Posterior cingulate gyrus (tissue), 11 donors: ENCODE measurements around the gene RGMA.

Source experiments
- DNase-seq, 10 donors: peaks; one replicate each; pipeline versions ENCODE4 v3.0.0 to v3.0.0-alpha.2; 2020 to 2021; ENCODE audit warnings: mixed read lengths in 3 of 10
- intact Hi-C: fragments of 100-400 bp; cut with DNase I; formaldehyde crosslinking; loops from one replicate; pipeline ENCODE4 v1.15.1; 2023

RGMA gene

DNA sequence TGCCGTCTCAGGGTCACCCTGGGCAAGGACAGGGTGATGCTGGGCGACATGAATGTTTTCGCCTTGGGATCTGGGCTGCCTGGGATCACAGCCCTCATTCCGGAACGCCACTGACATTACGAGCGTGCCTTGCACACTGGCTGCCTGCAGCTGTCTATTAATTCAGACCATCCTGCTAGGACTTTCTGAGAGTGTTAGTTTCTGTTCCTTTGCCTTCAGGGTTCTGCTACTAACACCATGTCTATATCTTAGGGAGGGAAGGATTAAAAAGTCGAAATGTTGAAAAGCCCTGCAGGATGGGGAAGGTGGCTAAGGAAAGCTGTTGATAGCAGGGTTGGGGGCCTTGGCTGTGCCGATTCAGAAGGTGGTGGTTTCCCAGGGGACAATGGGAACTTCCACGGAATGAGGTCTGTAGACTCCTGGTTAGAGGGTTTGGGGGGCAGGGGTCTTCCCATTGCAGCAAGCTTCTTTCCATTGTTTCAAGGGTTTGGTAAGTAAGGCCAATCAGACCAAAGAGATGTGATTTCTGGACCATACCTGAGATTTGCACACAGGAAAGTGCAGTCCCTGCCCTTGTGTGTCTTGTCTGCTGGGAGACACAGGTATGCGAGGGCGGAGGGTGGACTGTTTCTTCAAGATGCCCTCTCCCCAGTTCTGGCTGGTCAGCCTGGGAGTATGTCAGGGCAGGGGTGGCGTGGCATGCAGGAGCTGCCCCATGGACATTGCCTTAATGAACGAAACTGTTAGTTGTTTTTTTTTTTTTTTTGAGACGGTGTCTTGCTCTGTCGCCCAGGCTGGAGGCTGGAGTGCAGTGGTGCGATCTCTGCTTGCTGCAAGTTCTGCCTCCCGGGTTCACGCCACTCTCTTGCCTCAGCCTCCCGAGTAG, 50.9 kb downstream of the RGMA start:
- intact Hi-C loops = loop anchor here (10.0 kb wide), 1 partner anchor 937 kb away; no protein-coding TSS in a partner anchor

DNA sequence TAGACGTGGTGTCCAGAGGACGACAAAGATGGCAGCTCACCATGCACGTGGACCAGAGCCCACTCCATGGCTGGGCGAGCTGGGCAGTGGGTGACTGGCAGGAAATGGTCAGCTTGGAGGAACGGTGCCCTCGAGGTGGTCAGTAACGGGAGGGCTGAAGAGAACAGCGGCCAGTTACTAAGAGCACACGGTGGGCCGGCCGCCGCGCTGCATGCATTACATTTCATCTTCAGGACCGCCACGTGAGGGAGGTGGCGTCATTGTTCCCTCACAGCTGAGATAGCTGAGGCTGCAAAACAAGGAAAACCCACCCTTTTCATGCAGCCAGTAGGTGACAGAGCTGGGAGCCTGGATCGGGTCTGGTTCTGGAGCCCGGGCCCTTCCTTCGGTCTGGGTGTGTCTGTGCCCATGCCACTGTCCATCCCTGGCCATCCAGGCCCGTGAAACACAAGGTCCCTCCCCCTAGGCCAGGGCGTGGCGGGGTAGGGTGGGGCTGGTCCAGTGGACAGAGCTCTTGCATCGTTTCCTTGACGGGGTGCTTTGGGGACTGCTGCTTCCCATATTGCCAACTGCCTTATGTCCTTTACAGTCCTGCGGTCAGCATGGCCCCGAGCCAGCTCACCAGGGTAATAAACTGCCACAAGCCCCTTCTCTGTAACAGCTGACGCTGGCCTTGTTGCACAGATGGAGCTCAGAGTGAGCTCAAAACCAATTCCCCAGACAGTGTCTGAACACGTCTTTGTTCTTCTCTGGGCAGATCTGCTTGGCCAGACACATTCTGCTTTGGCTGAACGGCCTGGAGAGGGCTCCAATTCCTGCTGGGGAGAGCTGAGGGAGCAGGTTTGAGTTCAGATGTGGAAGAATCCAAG, 51.8 kb downstream of the RGMA start:
- intact Hi-C loops = loop anchor here (10.0 kb wide), 1 partner anchor 938 kb away; no protein-coding TSS in a partner anchor
- DNase-seq = peak in 8 of 10 donors; percentile 44 to 94 (median 58)

More for the DNA sequence above, 50.9 kb downstream of the RGMA start:
- DNase-seq = peak in 2 of 10 donors; percentile 43 to 44

DNA sequence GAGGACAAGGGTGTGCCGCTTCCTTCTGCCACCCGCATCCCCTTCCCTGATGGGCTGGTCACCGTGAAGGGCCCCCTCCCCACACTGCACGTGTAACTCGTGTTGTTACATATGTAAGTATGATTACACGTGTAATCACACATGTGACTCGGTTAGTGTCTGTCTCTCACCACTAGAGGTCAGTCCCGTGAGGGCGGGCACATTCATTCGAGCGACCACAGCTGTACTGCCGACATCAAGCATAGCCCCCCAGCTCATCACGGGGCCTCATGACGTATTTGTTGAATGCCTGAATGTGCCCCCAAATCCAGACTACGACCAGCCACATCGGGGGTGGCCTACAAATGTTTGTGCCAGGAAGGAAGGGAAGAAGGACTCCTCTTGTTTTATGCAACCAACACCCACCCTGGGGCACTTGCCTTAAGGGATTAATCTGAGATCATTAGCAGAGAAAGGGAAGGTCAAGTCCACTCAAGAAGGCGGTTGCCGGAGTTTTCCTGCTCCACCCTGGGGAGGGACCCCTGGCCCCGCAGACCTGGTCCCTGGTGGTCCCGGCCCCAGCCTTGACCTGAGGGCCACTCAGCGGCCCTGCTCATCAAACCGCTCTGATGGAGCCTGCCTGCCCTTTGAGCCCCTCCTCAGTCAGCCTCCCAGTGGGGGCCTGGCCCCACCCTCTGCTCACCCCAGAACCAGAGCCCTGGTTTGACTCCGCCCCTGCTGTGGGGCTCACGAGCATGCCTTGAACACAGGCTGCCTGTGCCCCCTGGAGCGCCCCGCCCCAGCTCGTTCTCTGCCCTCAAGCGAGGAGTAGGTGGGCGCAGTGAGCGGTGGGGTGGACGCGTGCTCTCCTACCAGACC, 52.8 kb downstream of the RGMA start:
- DNase-seq = peak in 4 of 10 donors; percentile 19 to 87 (median 44)
- intact Hi-C loops = loop anchor here (10.0 kb wide), 1 partner anchor 939 kb away; no protein-coding TSS in a partner anchor

DNA sequence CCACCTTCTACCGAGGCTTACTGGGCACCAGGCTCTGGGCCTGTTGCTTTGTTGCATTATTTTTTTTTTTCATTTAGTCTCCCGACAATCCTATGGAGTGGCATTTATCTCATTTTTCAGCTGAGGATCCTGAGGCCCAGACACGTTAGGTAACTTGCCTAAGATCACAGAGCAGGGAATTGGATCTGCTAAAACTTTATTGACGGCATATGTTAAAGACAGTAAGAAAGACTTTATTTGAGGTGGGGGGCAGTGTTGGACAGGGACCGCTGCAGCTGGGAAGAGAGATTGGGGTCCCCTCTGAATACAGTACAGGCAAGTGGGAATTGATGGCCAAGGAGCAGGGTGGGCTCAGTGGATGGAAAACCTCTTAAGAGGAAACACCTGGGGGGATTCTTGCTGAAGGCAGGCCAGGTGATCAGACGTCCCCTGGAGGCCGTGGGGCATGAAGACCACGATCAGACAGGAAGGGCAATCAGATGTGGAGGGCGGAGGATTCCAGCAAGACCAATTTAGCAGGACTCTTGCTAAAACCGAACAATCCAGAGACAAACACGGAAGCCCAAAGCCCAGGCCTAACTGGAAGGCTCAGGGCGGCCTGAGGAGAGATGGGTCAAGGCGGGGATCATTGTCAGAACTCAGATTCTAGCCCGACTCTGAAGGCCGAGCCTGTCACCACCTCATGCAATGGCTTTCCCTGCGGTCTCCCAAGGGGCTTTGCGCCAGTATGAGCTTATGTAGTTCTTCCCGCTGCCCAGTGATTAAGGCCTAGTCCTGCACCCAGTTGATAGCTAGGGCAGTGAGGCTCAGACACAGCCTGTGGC, 53.7 kb downstream of the RGMA start:
- peak in 4 of 10 donors; percentile 3 to 44 (median 15) for DNase-seq
- intact Hi-C loops = loop anchor here (10.0 kb wide), 1 partner anchor 939 kb away; no protein-coding TSS in a partner anchor

DNA sequence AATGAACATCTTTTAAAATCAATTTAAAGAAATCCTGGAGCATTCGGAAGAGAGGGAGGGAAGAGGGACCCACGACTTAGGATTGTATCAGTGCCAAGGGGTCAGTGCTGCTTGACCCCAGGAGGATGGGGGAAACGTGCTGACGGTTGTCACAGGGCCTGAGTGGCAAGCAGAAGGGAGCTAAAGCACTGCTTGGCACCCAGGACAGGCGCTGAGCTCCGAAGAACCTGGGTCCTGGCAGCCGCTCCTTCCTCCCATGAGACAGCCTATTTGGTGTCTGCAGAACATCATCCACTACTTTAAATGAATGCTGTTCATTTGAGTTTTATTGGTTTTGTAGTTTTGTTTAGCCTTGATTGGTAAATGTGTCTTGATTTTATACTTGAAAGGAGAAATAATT, 54.5 kb downstream of the RGMA start:
- intact Hi-C loops = loop anchor here (10.0 kb wide), 1 partner anchor 940 kb away; no protein-coding TSS in a partner anchor
- peak in 2 of 10 donors; percentile 28 to 54 for DNase-seq

DNA sequence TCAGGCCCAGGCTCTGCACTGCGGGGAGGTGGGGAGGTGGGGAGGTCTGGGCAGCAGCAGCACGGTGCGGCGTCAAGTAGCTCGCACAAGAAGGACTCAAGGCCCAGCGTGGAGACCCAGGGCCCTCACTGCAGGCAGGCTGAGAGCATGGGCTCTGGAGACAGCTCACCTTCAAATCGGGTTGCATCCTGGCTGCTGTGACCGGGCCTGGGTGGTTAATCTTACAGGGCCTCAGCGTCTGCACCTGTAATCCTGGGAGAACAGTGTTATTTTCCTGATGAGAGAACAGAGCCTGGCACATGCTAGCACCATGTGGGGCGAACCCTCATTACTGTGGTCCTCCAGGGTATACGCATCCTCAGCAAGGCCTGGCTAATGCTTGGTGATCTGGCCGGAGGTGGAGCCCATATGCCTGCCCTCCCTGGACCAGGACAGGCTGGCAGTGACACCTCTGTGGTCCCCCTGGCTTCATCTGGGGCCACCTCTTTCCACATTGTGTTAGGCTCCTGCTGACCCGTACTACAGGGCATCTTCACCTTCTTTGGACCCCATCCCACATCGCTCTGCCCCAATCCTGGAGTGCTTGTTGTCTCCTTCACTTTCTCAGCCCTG, 55.5 kb downstream of the RGMA start:
- intact Hi-C loops = loop anchor here (10.0 kb wide), 1 partner anchor 941 kb away; no protein-coding TSS in a partner anchor
- peak in 3 of 10 donors; percentile 8 to 65 (median 39) for DNase-seq

DNA sequence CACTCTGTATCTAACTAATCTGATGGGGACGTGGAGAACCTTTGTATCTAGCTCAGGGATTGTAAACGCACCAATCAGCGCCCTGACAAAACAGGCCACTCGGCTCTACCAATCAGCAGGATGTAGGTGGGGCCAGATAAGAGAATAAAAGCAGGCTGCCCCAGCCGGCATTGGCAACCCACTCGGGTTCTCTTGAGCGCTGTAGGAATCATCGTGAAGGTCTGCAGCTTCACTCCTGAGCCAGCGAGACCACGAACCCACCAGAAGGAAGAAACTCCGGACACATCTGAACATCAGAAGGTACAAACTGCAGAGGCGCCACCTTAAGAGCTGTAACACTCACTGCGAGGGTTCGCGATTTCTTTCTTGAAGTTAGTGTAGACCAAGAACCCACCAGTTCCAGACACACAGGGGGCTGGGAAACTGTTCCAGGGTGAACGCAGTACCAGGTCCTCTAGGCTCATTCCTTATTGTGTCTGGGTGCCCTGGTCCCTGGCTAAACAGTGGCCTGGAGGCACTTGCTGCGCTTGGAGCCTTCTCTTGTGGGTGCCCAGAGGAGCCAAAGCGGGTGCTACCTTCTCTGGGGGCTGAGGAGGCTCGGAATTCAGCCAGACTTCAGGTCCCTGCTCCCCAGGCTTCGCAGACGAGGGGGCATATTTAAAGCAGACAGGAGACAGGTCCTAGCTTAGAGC, 56.4 kb downstream of the RGMA start:
- intact Hi-C loops = loop anchor here (10.0 kb wide), 1 partner anchor 942 kb away; no protein-coding TSS in a partner anchor
- peak in 2 of 10 donors; percentile 14 to 43 for DNase-seq

DNA sequence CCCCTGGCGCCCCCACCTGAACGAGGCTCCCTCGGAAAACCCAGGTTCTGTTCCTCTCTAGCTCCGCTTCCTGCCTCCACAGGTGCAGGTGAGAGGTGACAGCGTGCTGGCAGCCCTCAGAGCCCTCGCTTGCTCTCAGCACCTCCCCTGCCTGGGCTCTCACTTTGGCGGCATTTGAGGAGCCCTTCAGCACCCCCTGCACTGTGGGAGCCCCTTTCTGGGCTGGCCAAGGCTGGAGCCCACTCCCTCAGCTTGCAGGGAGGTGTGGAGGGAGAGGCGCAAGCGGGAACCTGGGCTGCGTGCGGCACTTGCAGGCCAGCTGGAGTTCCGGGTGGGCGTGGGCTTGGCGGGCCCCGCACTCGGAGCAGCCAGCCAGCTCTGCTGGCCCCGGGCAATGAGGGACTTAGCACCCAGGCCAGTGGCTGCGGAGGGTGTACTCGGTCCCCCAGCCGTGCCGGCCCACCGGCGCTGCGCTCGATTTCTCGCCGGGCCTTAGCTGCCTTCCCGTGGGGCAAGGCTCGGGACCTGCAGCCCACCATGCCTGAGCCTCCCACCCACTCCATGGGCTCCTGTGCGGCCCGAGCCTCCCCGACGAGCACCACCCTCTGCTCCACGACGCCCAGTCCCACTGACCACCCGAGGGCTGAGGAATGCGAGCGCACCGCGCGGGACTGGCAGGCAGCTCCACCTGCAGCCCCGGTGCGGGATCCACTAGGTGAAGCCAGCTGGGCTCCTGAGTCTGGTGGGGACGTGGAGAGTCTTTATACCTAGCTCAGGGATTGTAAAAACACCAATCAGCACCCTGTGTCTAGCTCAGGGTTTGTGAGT, 57.2 kb downstream of the RGMA start:
- DNase-seq = peak in 4 of 10 donors; percentile 7 to 82 (median 55)
- intact Hi-C loops = loop anchor here (10.0 kb wide), 1 partner anchor 943 kb away; no protein-coding TSS in a partner anchor

DNA sequence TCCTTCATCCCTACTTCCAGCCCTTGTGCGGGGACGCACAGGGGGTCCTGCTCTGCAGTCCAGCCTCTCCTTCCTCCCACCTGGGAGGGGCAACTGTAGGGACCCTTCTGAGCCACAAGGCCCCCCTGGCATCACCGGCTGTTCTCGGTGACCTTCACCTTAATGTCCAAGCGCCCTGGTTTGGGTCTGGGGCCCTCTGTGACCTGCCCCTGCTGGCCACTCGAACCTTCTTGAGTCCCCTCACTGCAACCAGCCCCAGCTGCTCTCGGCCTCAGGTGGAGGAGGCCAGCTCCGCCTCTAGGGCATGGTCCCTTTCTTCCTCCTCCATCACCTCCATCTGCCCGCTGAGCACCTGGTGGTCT, 57.9 kb downstream of the RGMA start:
- peak in 2 of 10 donors; percentile 56 to 64 for DNase-seq
- intact Hi-C loops = loop anchor here (10.0 kb wide), 1 partner anchor 944 kb away; no protein-coding TSS in a partner anchor

DNA sequence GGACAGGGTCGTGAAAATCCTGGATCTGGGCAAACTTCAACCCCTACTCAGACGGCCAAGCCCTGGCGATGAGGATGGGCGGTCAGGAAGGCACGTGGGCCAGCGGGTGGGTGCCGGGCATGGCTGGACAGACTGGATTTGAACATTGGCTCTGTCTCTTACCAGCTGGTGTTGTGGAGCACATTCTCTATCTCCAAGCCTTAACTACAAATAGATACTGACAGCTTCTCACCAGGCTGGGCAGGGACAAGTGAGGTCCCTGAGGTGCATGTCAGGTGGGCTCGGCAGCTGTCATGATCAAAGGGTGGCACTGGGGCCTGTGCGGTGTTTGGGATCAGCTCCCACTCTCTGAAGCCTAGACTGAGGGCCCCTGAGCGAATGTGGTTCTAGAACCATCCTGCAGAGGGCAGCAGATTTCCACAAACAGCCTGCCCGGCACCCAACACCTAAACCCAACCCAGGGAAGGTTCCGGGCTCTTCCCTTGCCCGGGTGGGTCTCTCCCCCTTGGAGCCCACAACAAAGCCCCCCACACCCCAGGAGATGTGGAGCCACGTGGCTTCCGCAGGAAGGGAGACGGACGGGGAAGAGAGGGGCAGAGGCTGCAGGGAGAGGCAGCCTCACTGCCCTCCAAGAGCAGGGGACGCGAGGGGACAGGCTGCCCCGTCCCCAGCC, 58.4 kb downstream of the RGMA start:
- DNase-seq = peak; percentile 62 to 96 (median 80)
- intact Hi-C loops = loop anchor here (1.0 to 10.0 kb wide), 2 partner anchors 944 to 1090 kb away; no protein-coding TSS in a partner anchor

DNA sequence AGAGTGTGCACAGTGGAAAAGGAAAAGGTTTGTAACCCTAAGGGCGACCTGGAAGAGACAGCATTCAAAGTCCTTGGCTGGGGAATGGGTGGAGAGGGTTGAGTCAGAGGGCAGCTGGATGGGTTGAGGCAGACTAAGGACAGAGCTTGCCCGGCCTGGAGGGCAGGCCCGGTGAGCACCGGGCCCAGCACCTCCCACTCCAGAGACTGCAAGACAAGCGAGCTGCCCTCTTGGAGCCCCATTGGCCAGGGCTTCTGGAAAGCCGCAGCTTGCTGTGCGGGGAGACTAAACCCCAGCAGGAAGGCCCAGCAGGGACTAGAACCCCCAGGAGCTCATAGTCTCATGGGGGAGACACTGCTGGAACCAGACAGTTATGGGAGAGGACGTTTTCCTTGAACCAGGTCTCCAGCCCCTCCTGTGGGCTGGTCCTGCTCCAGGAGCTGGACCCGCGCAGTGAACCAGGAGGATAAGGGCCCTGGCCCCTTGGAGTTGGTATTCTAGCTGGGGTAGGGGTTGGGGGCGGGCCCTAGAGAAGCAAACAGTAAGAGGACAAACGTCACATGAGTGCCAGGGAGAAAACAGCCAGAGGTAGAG, 59.1 kb downstream of the RGMA start:
- intact Hi-C loops = loop anchor here (1.0 to 10.0 kb wide), 3 partner anchors 233 to 1090 kb away; no protein-coding TSS in a partner anchor
- DNase-seq = peak in 3 of 10 donors; percentile 50 to 78 (median 75)

DNA sequence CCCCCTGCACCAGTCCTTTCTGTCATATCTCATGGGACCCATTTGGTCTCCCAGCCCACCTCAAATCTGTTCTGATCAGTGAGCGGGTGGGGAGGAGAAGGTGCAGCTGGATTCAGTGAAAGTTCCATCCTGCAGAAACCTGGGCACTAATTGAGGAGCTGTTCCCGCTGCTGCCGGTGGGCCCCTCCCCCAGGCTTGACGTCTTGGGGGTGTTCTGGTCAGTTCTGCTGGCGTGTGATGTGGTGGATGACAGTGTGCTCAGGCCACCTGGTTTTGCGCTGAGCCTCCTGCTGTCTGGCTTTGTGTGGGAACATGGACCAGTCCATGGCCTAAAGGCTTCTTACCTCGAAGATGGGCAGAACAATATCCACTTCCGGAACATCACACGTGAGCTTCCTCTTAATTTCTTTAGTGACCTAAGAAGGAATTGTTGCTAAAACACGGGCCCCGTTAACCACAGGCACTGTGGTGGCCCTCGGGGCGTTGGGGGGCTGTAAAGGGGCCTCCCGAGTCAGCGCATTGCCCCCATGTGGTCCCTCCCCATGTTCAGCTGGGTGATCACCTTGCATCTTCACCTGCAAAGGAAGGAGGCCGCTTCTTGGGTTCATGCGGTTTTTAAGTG, 59.7 kb downstream of the RGMA start:
- intact Hi-C loops = loop anchor here (5.0 kb wide), 1 partner anchor 232 kb away; no protein-coding TSS in a partner anchor

DNA sequence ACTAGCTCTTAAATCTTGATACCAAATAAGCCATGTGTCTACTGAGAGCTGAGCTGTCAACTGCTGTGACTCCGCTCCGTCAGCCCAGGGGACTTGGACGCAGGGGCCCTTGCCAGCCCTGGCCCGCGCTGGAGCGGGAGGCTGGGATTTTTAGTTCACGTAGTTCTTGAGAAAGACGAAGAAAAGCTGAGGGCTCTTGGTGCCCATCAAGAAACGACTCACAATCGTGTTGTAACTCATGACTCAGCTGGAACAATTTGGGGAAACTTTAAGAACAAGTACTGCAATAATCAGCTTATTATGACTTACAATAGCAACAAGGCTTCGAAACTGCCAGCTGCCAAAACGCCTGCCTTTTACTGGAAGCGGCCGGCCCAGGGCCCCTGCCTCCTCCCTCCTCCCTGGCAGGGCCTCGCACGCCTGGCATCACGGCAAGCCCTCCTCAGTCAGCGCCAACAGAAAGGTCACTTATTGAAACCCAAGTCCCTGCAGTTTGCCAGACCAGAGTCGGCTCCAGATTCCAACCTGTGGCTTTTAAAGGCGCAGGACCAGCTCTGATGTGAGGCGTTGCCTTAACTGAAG, 60.3 kb downstream of the RGMA start:
- intact Hi-C loops = loop anchor here (5.0 kb wide), 1 partner anchor 231 kb away; no protein-coding TSS in a partner anchor
- DNase-seq = peak; percentile 53 to 96 (median 70)

More for the DNA sequence above, 59.7 kb downstream of the RGMA start:
- DNase-seq = peak in 2 of 10 donors; percentile 63 to 72

DNA sequence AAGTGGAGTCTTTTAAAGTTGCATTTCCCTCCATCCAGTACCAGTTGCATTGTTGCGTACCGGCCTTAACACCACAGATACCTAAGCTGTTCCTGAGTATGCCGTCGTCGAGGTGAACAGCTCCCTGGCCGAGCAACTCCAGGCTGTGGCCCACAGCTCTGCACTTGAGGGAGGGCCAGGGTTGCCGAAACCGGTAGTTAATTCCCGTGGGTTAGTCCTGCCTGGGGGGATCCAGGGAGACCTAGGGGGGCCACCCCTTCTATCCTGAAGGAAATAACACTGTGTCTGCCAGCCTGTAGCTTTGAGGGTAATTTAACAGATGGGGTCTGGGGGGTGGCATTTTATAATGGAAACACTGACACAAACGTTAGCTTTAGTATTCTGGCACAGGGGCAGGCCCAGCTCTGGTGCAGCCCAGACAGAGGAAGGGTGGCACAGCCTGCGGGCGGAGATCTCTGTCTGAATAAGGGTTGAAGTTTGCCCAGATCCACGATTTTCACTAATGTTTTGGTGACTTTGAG, 60.8 kb downstream of the RGMA start:
- intact Hi-C loops = loop anchor here (5.0 kb wide), 1 partner anchor 231 kb away; no protein-coding TSS in a partner anchor
- DNase-seq = peak in 2 of 10 donors; percentile 58 to 83
